Breast epithelium (tissue), 4 donors: ENCODE data around the gene ACAN. TPM values are rescaled to one million over a fixed set of nuclear protein-coding genes. Genes with fewer than 3 reads are reported as not detected.

ENCODE experiments used
- DNase-seq, 2 donors: peaks; one replicate each; pipeline ENCODE4 v3.0.0-alpha.2; 2019; ENCODE audit warnings: low spot score in 2 of 2
- H3K27ac ChIP-seq, 2 donors: fragments of 200-600 bp; sonication (generic) in 1 of 2; one replicate each; pipeline ENCODE4 v1.5.1; 2016 to 2019; ENCODE audit warnings: mild to moderate bottlenecking in 1 of 2
- H3K27me3 ChIP-seq, 2 donors: fragments of 200-600 bp; sonication (generic) in 1 of 2; one replicate each; pipeline versions ENCODE4 v1.5.1 to v1.6.0; 2017 to 2019; ENCODE audit warnings: control low read depth in 1 of 2, mild to moderate bottlenecking in 1 of 2
- H3K36me3 ChIP-seq: fragments of 200-600 bp; one replicate; pipeline ENCODE4 v1.5.1; 2019
- H3K4me1 ChIP-seq, 2 donors: fragments of 200-600 bp; sonication (generic); one replicate each; pipeline ENCODE4 v1.5.1; 2016 to 2019; ENCODE audit warnings: control low read depth in 1 of 2
- H3K4me3 ChIP-seq, 3 donors: fragments of 200-600 bp; sonication (generic); 1 replicate in 2 of 3; 2 replicates in 1 of 3; pipeline ENCODE4 v1.5.1; 2016 to 2019; ENCODE audit warnings: mild to moderate bottlenecking in 3 of 3, moderate library complexity in 2 of 3
- H3K9me3 ChIP-seq, 2 donors: fragments of 200-600 bp; sonication (generic) in 1 of 2; one replicate each; pipeline ENCODE4 v1.5.1; 2016 to 2019; ENCODE audit warnings: control low read depth in 1 of 2
- POLR2A ChIP-seq: fragments of 450-650 bp; IDR thresholded peaks from one replicate; pipeline ENCODE4 v1.6.1; 2016; ENCODE audit warnings: antibody characterized with exemption, mild to moderate bottlenecking, moderate library complexity
- POLR2AphosphoS5 ChIP-seq, 3 donors: sonication (generic); formaldehyde crosslinking; IDR thresholded peaks; one replicate each; pipeline ENCODE4 v1.6.1; 2017; ENCODE audit warnings: antibody characterized with exemption in 3 of 3
- intact Hi-C: fragments of 100-400 bp; cut with DNase I; formaldehyde crosslinking; loops from one replicate; pipeline ENCODE4 v1.15.1; 2023; ENCODE audit warnings: low total_unique reads
- total RNA-seq, 3 donors: library from RNA; depleted of rRNA; stranded (reverse); fragments of >200 nt; gene quantifications; one replicate each; pipeline ENCODE4 v1.1.0, GENCODE V29; 2016
- TF ChIP-seq, protein P1 (sequence below), 3 donors: fragments of 450-650 bp; IDR thresholded peaks; one replicate each; pipeline ENCODE4 v1.5.1; 2016 to 2017; ENCODE audit warnings: antibody characterized with exemption in 3 of 3, mild to moderate bottlenecking in 3 of 3, moderate library complexity in 3 of 3

The ACAN gene
- total RNA-seq, 3 donors from 2014 or later = under 0.01 TPM; not detected in 2

DNA sequence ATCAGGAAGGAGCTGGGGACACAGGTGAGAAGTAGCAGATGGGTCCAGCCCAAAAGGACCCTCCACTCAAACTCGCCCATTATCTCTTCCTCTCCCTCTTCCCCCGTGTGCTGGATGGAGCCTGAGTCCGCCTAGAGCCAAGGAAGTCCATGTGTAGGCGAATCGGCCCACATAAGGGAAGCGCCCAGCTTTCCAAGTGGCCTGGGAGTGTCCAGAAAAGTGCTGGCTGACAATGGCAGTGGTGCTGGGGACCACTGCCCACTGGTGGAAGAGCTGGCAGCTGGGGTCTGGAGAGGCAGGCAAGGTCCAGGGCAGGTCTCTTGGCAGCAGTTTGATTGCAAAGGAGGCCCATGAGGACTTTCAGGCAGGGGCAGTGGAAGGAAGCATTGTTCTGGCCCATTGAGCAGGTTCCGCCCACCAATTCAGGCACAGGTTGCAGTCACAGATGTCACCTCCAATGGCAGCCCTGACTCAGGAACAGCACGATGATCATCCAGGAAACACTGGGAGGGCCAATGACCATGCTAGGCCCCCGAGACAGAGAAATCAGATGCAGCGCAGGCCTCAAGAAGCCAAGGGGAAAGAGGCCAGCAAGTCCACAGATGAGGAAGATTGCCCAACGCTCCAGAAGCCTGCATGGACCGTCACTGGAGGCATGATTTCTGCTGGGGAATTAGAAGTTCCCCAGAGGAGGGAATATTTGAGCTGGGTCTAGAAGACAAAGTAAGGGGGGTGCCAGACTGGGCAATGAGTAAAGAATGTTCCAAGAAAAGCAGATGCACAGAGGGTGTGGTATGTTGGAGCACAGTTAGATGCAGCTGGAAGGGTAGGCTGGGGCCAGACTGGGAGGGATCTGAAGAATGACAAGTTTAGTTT, 107.0 kb downstream of the ACAN start:
- Histone ChIP-seq H3K4me1 (peaks cover 8 to 15% of the 10 kb centered on the region in 2 donors), H3K9me3 (no peaks in the 10 kb centered on the region), H3K4me3 (peak overlapping the region in 2 of 3 donors; percentile 80 to 98), H3K27me3 (no peaks in the 10 kb centered on the region), H3K27ac (peak overlapping the region; percentile 86 to 89), H3K36me3 (no peaks in the 10 kb centered on the region)
- peak in 1 of 3 donors; percentile 15 for TF ChIP-seq POLR2AphosphoS5 (IDR thresholded peaks at IDR 0.05)
- no peak for TF ChIP-seq POLR2A
- intact Hi-C loops = loop anchor here (5.0 to 10.0 kb wide), 2 partner anchors 107 to 255 kb away; no protein-coding TSS in a partner anchor
- no peak for DNase-seq

GRCh38 chr15:88911766-88912118, 108.5 kb downstream of the ACAN start:
- intact Hi-C loops = no loop called here
- H3K4me1 ChIP-seq = peaks cover 8 to 15% of the 10 kb centered on the region in 2 donors
- no peaks in the 10 kb centered on the region for H3K9me3 ChIP-seq
- no peak for TF ChIP-seq POLR2A
- TF ChIP-seq, protein P1, sequence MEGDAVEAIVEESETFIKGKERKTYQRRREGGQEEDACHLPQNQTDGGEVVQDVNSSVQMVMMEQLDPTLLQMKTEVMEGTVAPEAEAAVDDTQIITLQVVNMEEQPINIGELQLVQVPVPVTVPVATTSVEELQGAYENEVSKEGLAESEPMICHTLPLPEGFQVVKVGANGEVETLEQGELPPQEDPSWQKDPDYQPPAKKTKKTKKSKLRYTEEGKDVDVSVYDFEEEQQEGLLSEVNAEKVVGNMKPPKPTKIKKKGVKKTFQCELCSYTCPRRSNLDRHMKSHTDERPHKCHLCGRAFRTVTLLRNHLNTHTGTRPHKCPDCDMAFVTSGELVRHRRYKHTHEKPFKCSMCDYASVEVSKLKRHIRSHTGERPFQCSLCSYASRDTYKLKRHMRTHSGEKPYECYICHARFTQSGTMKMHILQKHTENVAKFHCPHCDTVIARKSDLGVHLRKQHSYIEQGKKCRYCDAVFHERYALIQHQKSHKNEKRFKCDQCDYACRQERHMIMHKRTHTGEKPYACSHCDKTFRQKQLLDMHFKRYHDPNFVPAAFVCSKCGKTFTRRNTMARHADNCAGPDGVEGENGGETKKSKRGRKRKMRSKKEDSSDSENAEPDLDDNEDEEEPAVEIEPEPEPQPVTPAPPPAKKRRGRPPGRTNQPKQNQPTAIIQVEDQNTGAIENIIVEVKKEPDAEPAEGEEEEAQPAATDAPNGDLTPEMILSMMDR (IDR thresholded peaks at IDR 0.05) = no peak
- no peak for TF ChIP-seq POLR2AphosphoS5 (IDR thresholded peaks at IDR 0.05)
- peak overlapping the region; percentile 89 to 98 for H3K27ac ChIP-seq
- no peaks in the 10 kb centered on the region for H3K27me3 ChIP-seq
- DNase-seq = no peak
- peak overlapping the region; percentile 79 to 98 (median 80) for H3K4me3 ChIP-seq
- no peaks in the 10 kb centered on the region for H3K36me3 ChIP-seq

GRCh38 chr15:88912500-88912921, 109.3 kb downstream of the ACAN start:
- Histone ChIP-seq H3K27ac (peak overlapping the region; percentile 89 to 98), H3K9me3 (no peaks in the 10 kb centered on the region), H3K27me3 (no peaks in the 10 kb centered on the region), H3K4me1 (peaks cover 8 to 15% of the 10 kb centered on the region in 2 donors), H3K36me3 (no peaks in the 10 kb centered on the region), H3K4me3 (peak overlapping the region; percentile 79 to 98 (median 80))
- DNase-seq = no peak
- intact Hi-C loops = no loop called here
- TF ChIP-seq, protein P1 (IDR thresholded peaks at IDR 0.05) = no peak
- TF ChIP-seq POLR2AphosphoS5 (IDR thresholded peaks at IDR 0.05) (no peak), POLR2A (no peak)

- peak in 1 of 2 donors; percentile 82 for DNase-seq
These were observed 110.0 kb downstream of the ACAN start, which contains the start of gene MFGE8 for GRCh38 chr15:88913017-88913849. MFGE8 (minus strand) TSS chr15:88913379; CDS start chr15:88913319, 60 bp downstream.

GRCh38 chr15:88913850-88914169, 110.6 kb downstream of the ACAN start:
- intact Hi-C loops = no loop called here
- H3K4me1 ChIP-seq = peaks cover 4 to 8% of the 10 kb centered on the region in 2 donors
- peak overlapping the region; percentile 79 to 98 (median 80) for H3K4me3 ChIP-seq
- H3K27me3 ChIP-seq = no peaks in the 10 kb centered on the region
- H3K27ac ChIP-seq = peak overlapping the region; percentile 89 to 98
- TF ChIP-seq POLR2AphosphoS5 (IDR thresholded peaks at IDR 0.05) = no peak
- TF ChIP-seq, protein P1 (IDR thresholded peaks at IDR 0.05) = no peak
- no peak for TF ChIP-seq POLR2A
- no peaks in the 10 kb centered on the region for H3K9me3 ChIP-seq
- no peak for DNase-seq
- no peaks in the 10 kb centered on the region for H3K36me3 ChIP-seq

More at GRCh38 chr15:88913017-88913849, 110.0 kb downstream of the ACAN start, which contains the start of gene MFGE8:
- peak within 1 kb of the TSS; percentile 79 to 98 (median 80) for H3K4me3 ChIP-seq
- intact Hi-C loops = no loop called here
- peaks cover 8 to 10% of the 10 kb centered on the region in 2 donors for H3K4me1 ChIP-seq
- H3K36me3 ChIP-seq = no peaks in the 10 kb centered on the region
- TF ChIP-seq, protein P1 (IDR thresholded peaks at IDR 0.05) = no peak
- TF ChIP-seq POLR2AphosphoS5 (IDR thresholded peaks at IDR 0.05) (peak; percentile 27 to 70 (median 46)), POLR2A (no peak)
- H3K27me3 ChIP-seq = no peaks in the 10 kb centered on the region
- peak within 1 kb of the TSS; percentile 89 to 98 for H3K27ac ChIP-seq
- H3K9me3 ChIP-seq = no peaks in the 10 kb centered on the region
